ENCODE results near the gene BEGAIN. TPM values are rescaled to one million over a fixed set of nuclear protein-coding genes. Genes with fewer than 3 reads are reported as not detected.

The BEGAIN gene
- total RNA-seq, 2 experiments from 2014 or later: 0.76 TPM; not detected in 1

DNA sequence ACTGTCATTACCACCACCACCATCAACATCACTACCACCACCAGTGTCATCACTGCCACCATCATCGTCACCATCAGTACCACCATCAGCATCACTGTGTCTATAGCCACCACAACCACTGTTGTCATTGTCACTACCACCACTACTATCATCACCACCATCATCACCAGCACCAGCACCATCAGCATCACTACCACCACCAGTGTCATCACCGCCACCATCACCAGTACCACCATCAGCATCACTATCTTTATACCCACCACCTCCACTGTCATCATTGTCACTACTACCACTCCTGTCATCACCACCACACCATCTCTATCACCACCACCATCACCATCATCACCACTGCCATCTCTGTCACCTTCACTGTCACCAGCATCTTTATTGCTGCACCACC lies 60.6 kb downstream of the BEGAIN start:
- no peak for DNase-seq (ENCODE audit: low spot score)

GRCh38 chr14:100526057-100526456 lies 61.2 kb downstream of the BEGAIN start:
- no peak for DNase-seq (ENCODE audit: low spot score)
- POLR2A ChIA-PET: no interaction called here
- H4K20me1 ChIP-seq (ENCODE audit: insufficient read depth, low read length): no peaks in the 10 kb centered on the region
- H3K9me2 ChIP-seq (ENCODE audit: insufficient read depth, low read length): no peaks in the 10 kb centered on the region
- no peaks in the 10 kb centered on the region for H3K9me3 ChIP-seq (ENCODE audit: low read length)
- no peak overlapping the region for H3K4me3 ChIP-seq (ENCODE audit: low read depth, low read length, poor library complexity, severe bottlenecking)
- no peak overlapping the region for H3K27ac ChIP-seq (ENCODE audit: low read depth, low read length, poor library complexity, severe bottlenecking)
- H3K4me1 ChIP-seq (ENCODE audit: insufficient read depth, low read length, poor library complexity, severe bottlenecking): no peaks in the 10 kb centered on the region
- H3K36me3 ChIP-seq (ENCODE audit: insufficient read depth, low read length): no peaks in the 10 kb centered on the region
- H3K4me2 ChIP-seq (ENCODE audit: low read length): no peak overlapping the region
- no TSS peak for BruUV-seq (replicated peaks)
- CTCF ChIA-PET (ENCODE audit: unreplicated experiment): no interaction called here
- no peaks in the 10 kb centered on the region for H3K79me2 ChIP-seq (ENCODE audit: insufficient read depth, low read depth, low read length)
- intact Hi-C loops (cut with micrococcal nuclease; ENCODE audit: unreplicated experiment): loop anchor here (10.0 kb wide), 1 partner anchor 119 kb away; no protein-coding TSS in a partner anchor
- no peak for TF ChIP-seq EZH2phosphoT487 (IDR thresholded peaks at IDR 0.05; ENCODE audit: borderline replicate concordance, low read depth, low read length)
- TF ChIP-seq CTCF (conservative IDR thresholded peaks at IDR 0.05; ENCODE audit: low read length): no peak
- H2AFZ ChIP-seq (ENCODE audit: low read length): no peak overlapping the region

More for the DNA sequence above, 60.6 kb downstream of the BEGAIN start:
- ChIA-PET POLR2A (no interaction called here), CTCF (ENCODE audit: unreplicated experiment) (no interaction called here)
- Histone ChIP-seq H3K27ac (ENCODE audit: low read depth, low read length, poor library complexity, severe bottlenecking) (no peak overlapping the region), H3K79me2 (ENCODE audit: insufficient read depth, low read depth, low read length) (no peaks in the 10 kb centered on the region), H3K9me2 (ENCODE audit: insufficient read depth, low read length) (no peaks in the 10 kb centered on the region), H3K9me3 (ENCODE audit: low read length) (no peaks in the 10 kb centered on the region), H4K20me1 (ENCODE audit: insufficient read depth, low read length) (no peaks in the 10 kb centered on the region), H2AFZ (ENCODE audit: low read length) (no peak overlapping the region), H3K4me2 (ENCODE audit: low read length) (no peak overlapping the region), H3K36me3 (ENCODE audit: insufficient read depth, low read length) (no peaks in the 10 kb centered on the region), H3K4me1 (ENCODE audit: insufficient read depth, low read length, poor library complexity, severe bottlenecking) (no peaks in the 10 kb centered on the region), H3K4me3 (ENCODE audit: low read depth, low read length, poor library complexity, severe bottlenecking) (no peak overlapping the region)
- intact Hi-C loops (cut with micrococcal nuclease; ENCODE audit: unreplicated experiment): loop anchor here (10.0 kb wide), 1 partner anchor 118 kb away; no protein-coding TSS in a partner anchor
- TF ChIP-seq CTCF (conservative IDR thresholded peaks at IDR 0.05; ENCODE audit: low read length): no peak
- no peak for TF ChIP-seq EZH2phosphoT487 (IDR thresholded peaks at IDR 0.05; ENCODE audit: borderline replicate concordance, low read depth, low read length)
- no TSS peak for BruUV-seq (replicated peaks)

- no peak for DNase-seq (ENCODE audit: low spot score)
- BruUV-seq (replicated peaks): no TSS peak
- no peaks in the 10 kb centered on the region for H3K36me3 ChIP-seq (ENCODE audit: insufficient read depth, low read length)
- H3K9me3 ChIP-seq (ENCODE audit: low read length): no peaks in the 10 kb centered on the region
- intact Hi-C loops (cut with micrococcal nuclease; ENCODE audit: unreplicated experiment): loop anchor here (10.0 kb wide), 1 partner anchor 119 kb away; no protein-coding TSS in a partner anchor
- no peak overlapping the region for H3K4me3 ChIP-seq (ENCODE audit: low read depth, low read length, poor library complexity, severe bottlenecking)
- ChIA-PET CTCF (ENCODE audit: unreplicated experiment) (no interaction called here), POLR2A (no interaction called here)
- no peaks in the 10 kb centered on the region for H3K9me2 ChIP-seq (ENCODE audit: insufficient read depth, low read length)
- H2AFZ ChIP-seq (ENCODE audit: low read length): no peak overlapping the region
- no peaks in the 10 kb centered on the region for H4K20me1 ChIP-seq (ENCODE audit: insufficient read depth, low read length)
- TF ChIP-seq EZH2phosphoT487 (IDR thresholded peaks at IDR 0.05; ENCODE audit: borderline replicate concordance, low read depth, low read length) (no peak), CTCF (conservative IDR thresholded peaks at IDR 0.05; ENCODE audit: low read length) (no peak)
- no peaks in the 10 kb centered on the region for H3K79me2 ChIP-seq (ENCODE audit: insufficient read depth, low read depth, low read length)
- no peaks in the 10 kb centered on the region for H3K4me1 ChIP-seq (ENCODE audit: insufficient read depth, low read length, poor library complexity, severe bottlenecking)
- no peak overlapping the region for H3K27ac ChIP-seq (ENCODE audit: low read depth, low read length, poor library complexity, severe bottlenecking)
- H3K4me2 ChIP-seq (ENCODE audit: low read length): no peak overlapping the region
Measured at GRCh38 chr14:100525615-100526014, 61.6 kb downstream of the BEGAIN start.
